ENCODE data around the gene CNOT6. TPM values are rescaled to one million over a fixed set of nuclear protein-coding genes. Genes with fewer than 3 reads are reported as not detected.

CNOT6 gene
- total RNA-seq, 1 experiment from 2014 or later = 10.6 TPM

GRCh38 chr5:180470361-180470760 lies 23.8 kb upstream of the CNOT6 start:
- ChIA-PET CTCF (interaction anchor here (0.6 to 1.1 kb wide), 2 partner anchors 177 to 181 kb away, joined by 3 to 4 read pairs; no protein-coding TSS in a partner anchor), POLR2A (ENCODE audit: unreplicated experiment) (interaction anchor here (0.5 to 0.6 kb wide), 2 partner anchors 13 to 164 kb away, joined by 3 read pairs; no protein-coding TSS in a partner anchor)
- Histone ChIP-seq H3K79me2 (ENCODE audit: low read length) (no peaks in the 10 kb centered on the region), H3K9me2 (replicated peaks; ENCODE audit: low read length) (no peaks in the 10 kb centered on the region), H3K9ac (ENCODE audit: low read length) (no peak overlapping the region), H3F3A (ENCODE audit: low read length, unreplicated experiment) (no peaks in the 10 kb centered on the region), H3K27me3 (ENCODE audit: low read length) (no peaks in the 10 kb centered on the region), H3K4me1 (ENCODE audit: insufficient read depth, low read length) (peaks cover 6% of the 10 kb centered on the region; the same call in 1 of the 2 replicates), H3K9me3 (ENCODE audit: low read length) (no peaks in the 10 kb centered on the region), H2AFZ (ENCODE audit: low read length) (no peak overlapping the region), H4K20me1 (ENCODE audit: low read length) (no peaks in the 10 kb centered on the region), H3K4me3 (ENCODE audit: low read length) (no peak overlapping the region), H3K27ac (ENCODE audit: low read length) (no peak overlapping the region), H3K4me2 (ENCODE audit: low read length) (no peak overlapping the region), H3K36me3 (ENCODE audit: low read depth, low read length) (no peaks in the 10 kb centered on the region)
- DNase-seq = no peak
- BruUV-seq (replicated peaks) = no TSS peak
- ATAC-seq = no peak
- TF ChIP-seq, protein P1, sequence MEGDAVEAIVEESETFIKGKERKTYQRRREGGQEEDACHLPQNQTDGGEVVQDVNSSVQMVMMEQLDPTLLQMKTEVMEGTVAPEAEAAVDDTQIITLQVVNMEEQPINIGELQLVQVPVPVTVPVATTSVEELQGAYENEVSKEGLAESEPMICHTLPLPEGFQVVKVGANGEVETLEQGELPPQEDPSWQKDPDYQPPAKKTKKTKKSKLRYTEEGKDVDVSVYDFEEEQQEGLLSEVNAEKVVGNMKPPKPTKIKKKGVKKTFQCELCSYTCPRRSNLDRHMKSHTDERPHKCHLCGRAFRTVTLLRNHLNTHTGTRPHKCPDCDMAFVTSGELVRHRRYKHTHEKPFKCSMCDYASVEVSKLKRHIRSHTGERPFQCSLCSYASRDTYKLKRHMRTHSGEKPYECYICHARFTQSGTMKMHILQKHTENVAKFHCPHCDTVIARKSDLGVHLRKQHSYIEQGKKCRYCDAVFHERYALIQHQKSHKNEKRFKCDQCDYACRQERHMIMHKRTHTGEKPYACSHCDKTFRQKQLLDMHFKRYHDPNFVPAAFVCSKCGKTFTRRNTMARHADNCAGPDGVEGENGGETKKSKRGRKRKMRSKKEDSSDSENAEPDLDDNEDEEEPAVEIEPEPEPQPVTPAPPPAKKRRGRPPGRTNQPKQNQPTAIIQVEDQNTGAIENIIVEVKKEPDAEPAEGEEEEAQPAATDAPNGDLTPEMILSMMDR (conservative IDR thresholded peaks at IDR 0.05; ENCODE audit: low read depth, low read length) = no peak
- TF ChIP-seq EZH2 (IDR thresholded peaks at IDR 0.05; ENCODE audit: low read length, unreplicated experiment) (no peak), EZH2phosphoT487 (IDR thresholded peaks at IDR 0.05; ENCODE audit: borderline replicate concordance, low read length) (no peak)
- intact Hi-C loops (cut with micrococcal nuclease) = loop anchor here (2.0 to 5.0 kb wide), 3 partner anchors 138 to 178 kb away; partner anchors contain the start of gene MAPK9

GRCh38 chr5:180470966-180471582 lies 23.1 kb upstream of the CNOT6 start:
- no peaks in the 10 kb centered on the region for H3K9me2 ChIP-seq (replicated peaks; ENCODE audit: low read length)
- H3K36me3 ChIP-seq (ENCODE audit: low read depth, low read length) = no peaks in the 10 kb centered on the region
- H3K9me3 ChIP-seq (ENCODE audit: low read length) = no peaks in the 10 kb centered on the region
- ChIA-PET POLR2A (ENCODE audit: unreplicated experiment) (no interaction called here), CTCF (interaction anchor here (0.6 to 1.1 kb wide), 2 partner anchors 178 to 181 kb away, joined by 3 to 4 read pairs; no protein-coding TSS in a partner anchor)
- H3K27ac ChIP-seq (ENCODE audit: low read length) = no peak overlapping the region
- no peak overlapping the region for H3K4me2 ChIP-seq (ENCODE audit: low read length)
- H3K4me1 ChIP-seq (ENCODE audit: insufficient read depth, low read length) = peaks cover 6% of the 10 kb centered on the region; the same call in 1 of the 2 replicates
- H3K4me3 ChIP-seq (ENCODE audit: low read length) = no peak overlapping the region
- no peaks in the 10 kb centered on the region for H4K20me1 ChIP-seq (ENCODE audit: low read length)
- H3K79me2 ChIP-seq (ENCODE audit: low read length) = no peaks in the 10 kb centered on the region
- intact Hi-C loops (cut with micrococcal nuclease) = loop anchor here (2.0 to 5.0 kb wide), 3 partner anchors 139 to 178 kb away; partner anchors contain the start of gene MAPK9
- no peaks in the 10 kb centered on the region for H3K27me3 ChIP-seq (ENCODE audit: low read length)
- no peak overlapping the region for H2AFZ ChIP-seq (ENCODE audit: low read length)
- BruUV-seq (replicated peaks) = no TSS peak
- DNase-seq (peak; percentile 61), ATAC-seq (peak; percentile 34; the same call in 1 of the 2 replicates)
- TF ChIP-seq EZH2 (IDR thresholded peaks at IDR 0.05; ENCODE audit: low read length, unreplicated experiment) (no peak), EZH2phosphoT487 (IDR thresholded peaks at IDR 0.05; ENCODE audit: borderline replicate concordance, low read length) (no peak)
- TF ChIP-seq, protein P1 (conservative IDR thresholded peaks at IDR 0.05; ENCODE audit: low read depth, low read length) = peak; percentile 85
- no peaks in the 10 kb centered on the region for H3F3A ChIP-seq (ENCODE audit: low read length, unreplicated experiment)
- H3K9ac ChIP-seq (ENCODE audit: low read length) = no peak overlapping the region

DNA sequence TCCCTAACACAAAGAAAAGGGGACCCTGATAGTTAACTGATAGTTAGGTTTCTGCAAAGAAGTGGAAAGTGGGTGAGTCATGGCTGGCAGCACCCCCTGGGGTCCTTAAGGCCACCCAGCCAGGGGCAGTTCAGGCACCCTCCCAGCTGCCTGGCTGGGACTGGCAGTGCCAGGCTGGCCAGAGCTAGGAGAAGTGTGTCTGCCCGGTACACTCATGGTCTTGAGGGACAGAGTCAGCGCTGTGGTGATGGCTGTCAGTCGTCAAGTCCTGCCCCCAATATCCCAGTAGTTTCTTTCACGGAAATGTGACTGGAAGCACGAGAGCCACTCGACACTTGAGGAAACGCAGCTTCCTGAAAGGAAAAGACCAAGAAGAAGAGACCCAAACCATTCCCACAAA lies 22.3 kb upstream of the CNOT6 start:
- Histone ChIP-seq H3K4me2 (ENCODE audit: low read length) (no peak overlapping the region), H3K36me3 (ENCODE audit: low read depth, low read length) (no peaks in the 10 kb centered on the region), H3K27ac (ENCODE audit: low read length) (no peak overlapping the region), H3K4me1 (ENCODE audit: insufficient read depth, low read length) (peaks cover 6% of the 10 kb centered on the region; the same call in 1 of the 2 replicates), H3K9me2 (replicated peaks; ENCODE audit: low read length) (no peaks in the 10 kb centered on the region), H4K20me1 (ENCODE audit: low read length) (no peaks in the 10 kb centered on the region), H3K4me3 (ENCODE audit: low read length) (no peak overlapping the region), H3K27me3 (ENCODE audit: low read length) (no peaks in the 10 kb centered on the region), H2AFZ (ENCODE audit: low read length) (no peak overlapping the region), H3F3A (ENCODE audit: low read length, unreplicated experiment) (no peaks in the 10 kb centered on the region), H3K9ac (ENCODE audit: low read length) (no peak overlapping the region), H3K9me3 (ENCODE audit: low read length) (no peaks in the 10 kb centered on the region), H3K79me2 (ENCODE audit: low read length) (no peaks in the 10 kb centered on the region)
- intact Hi-C loops (cut with micrococcal nuclease) = loop anchor here (2.0 to 5.0 kb wide), 3 partner anchors 140 to 179 kb away; partner anchors contain the start of gene MAPK9
- TF ChIP-seq, protein P1 (conservative IDR thresholded peaks at IDR 0.05; ENCODE audit: low read depth, low read length) = no peak
- no peak for TF ChIP-seq EZH2 (IDR thresholded peaks at IDR 0.05; ENCODE audit: low read length, unreplicated experiment)
- TF ChIP-seq EZH2phosphoT487 (IDR thresholded peaks at IDR 0.05; ENCODE audit: borderline replicate concordance, low read length) = no peak
- no peak for DNase-seq
- ATAC-seq = no peak
- BruUV-seq (replicated peaks) = no TSS peak
- ChIA-PET POLR2A (ENCODE audit: unreplicated experiment) (no interaction called here), CTCF (no interaction called here)

Measured in PC-3 (cell line).